ENCODE data around the gene DHRS2. TPM values are rescaled to one million over a fixed set of nuclear protein-coding genes. Genes with fewer than 3 reads are reported as not detected.
"Not testable (repeated sequence)": the region's sequence is repeated elsewhere in the genome, so short reads cannot be mapped to it uniquely, and the experiment has no call there.

DHRS2 gene
- total and polyA plus RNA-seq, 10 of the 15 experiments (the other 5 are each of a cell fraction or from before 2014, with no cell fraction given), result 0.09 to 1.8 (median 0.73) TPM; not detected in 1

GRCh38 chr14:23589606-23590005 is 46.6 kb upstream of the DHRS2 start:
- WGBS (ENCODE audit: insufficient coverage, insufficient replicate concordance, low lambda C conversion rate, missing lambda C conversion rate), result 75% methylated on average over 2 of the region's 2 CpGs
- no peaks in the 10 kb centered on the region for H3K79me2 ChIP-seq (ENCODE audit: control insufficient read depth, insufficient read depth, low read length)
- POLR2A ChIA-PET, result interaction anchor here (1.3 to 3.2 kb wide), 2 partner anchors 16 to 42 kb away, joined by 5 to 12 read pairs; no protein-coding TSS in a partner anchor
- DNase-seq (ENCODE audit: low read depth, low spot score), result no peak
- BruUV-seq (replicated peaks), result no TSS peak
- H3K27me3 ChIP-seq (replicated peaks in 1 of 2; ENCODE audit: control insufficient read depth in 2 of 2, insufficient read depth in 2 of 2, low read length in 1 of 2), result no peaks in the 10 kb centered on the region
- SMC1A ChIA-PET (ENCODE audit: uncharacterized antibody, unreplicated experiment), result interaction anchor here (0.9 to 3.7 kb wide), 22 partner anchors 10 to 366 kb away, joined by 3 to 44 read pairs (median 5); partner anchors contain the start of genes DHRS2 and JPH4
- RAD21 ChIA-PET (ENCODE audit: unreplicated experiment), result interaction anchor here (0.6 to 4.5 kb wide), 26 partner anchors 16 to 719 kb away, joined by 3 to 44 read pairs (median 5); no protein-coding TSS in a partner anchor
- no peak overlapping the region for H3K27ac ChIP-seq (ENCODE audit: control insufficient read depth, insufficient read depth)
- H3K9ac ChIP-seq (ENCODE audit: control insufficient read depth, insufficient read depth, low read length), result no peak overlapping the region
- FAIRE-seq, result no peak
- in situ Hi-C loops (cut with MboI) (loop anchor here (5.0 kb wide), 1 partner anchor 343 kb away; no protein-coding TSS in a partner anchor), intact Hi-C loops (cut with micrococcal nuclease; ENCODE audit: unreplicated experiment) (loop anchor here (1.0 to 10.0 kb wide), 7 partner anchors 43 to 435 kb away; partner anchors contain the start of gene DHRS4)
- H4K20me1 ChIP-seq (ENCODE audit: control insufficient read depth, insufficient read depth), result no peaks in the 10 kb centered on the region
- peak overlapping the region; percentile 35 for H3K4me2 ChIP-seq (ENCODE audit: control insufficient read depth, insufficient read depth)
- H3K9me3 ChIP-seq (replicated peaks; ENCODE audit: control insufficient read depth, insufficient read depth, low read length), result no peaks in the 10 kb centered on the region
- CTCF ChIA-PET, result interaction anchor here (0.6 to 4.3 kb wide), 40 partner anchors 8 to 519 kb away, joined by 3 to 91 read pairs (median 5); partner anchors contain the start of genes AP1G2, DHRS2, DHRS4 and THTPA
- peak overlapping the region; percentile 92 for H2AFZ ChIP-seq (ENCODE audit: control insufficient read depth, low read depth, low read length)
- peak; percentile 54 for ATAC-seq
- H3K4me3 ChIP-seq, result no peak overlapping the region
- TF ChIP-seq SPI1 (IDR thresholded peaks at IDR 0.05; ENCODE audit: borderline replicate concordance, insufficient read depth, low read depth, low read length), result peak; percentile 56; the same call in 1 of the 2 replicates
- no peak for TF ChIP-seq MEF2A (IDR thresholded peaks at IDR 0.05; ENCODE audit: insufficient read depth, low read depth, low read length)
- no peaks in the 10 kb centered on the region for H3K36me3 ChIP-seq (ENCODE audit: control insufficient read depth in 2 of 2, insufficient read depth in 2 of 2, low read length in 1 of 2)
- peaks cover 8% of the 10 kb centered on the region for H3K4me1 ChIP-seq (ENCODE audit: control insufficient read depth, insufficient read depth, low read length)

- H3K27ac ChIP-seq (ENCODE audit: control insufficient read depth, insufficient read depth), result no peak overlapping the region
- no peak for ATAC-seq
- WGBS (ENCODE audit: insufficient coverage, insufficient replicate concordance, low lambda C conversion rate, missing lambda C conversion rate), result 33% methylated on average over 4 of the region's 4 CpGs
- intact Hi-C loops (cut with micrococcal nuclease; ENCODE audit: unreplicated experiment), result no loop called here
- SMC1A ChIA-PET (ENCODE audit: uncharacterized antibody, unreplicated experiment), result interaction anchor here (0.6 to 3.7 kb wide), 9 partner anchors 16 to 1888 kb away, joined by 3 to 44 read pairs (median 8); no protein-coding TSS in a partner anchor
- H3K27me3 ChIP-seq (replicated peaks in 1 of 2; ENCODE audit: control insufficient read depth in 2 of 2, insufficient read depth in 2 of 2, low read length in 1 of 2), result no peaks in the 10 kb centered on the region
- TF ChIP-seq ZNF24 (IDR thresholded peaks at IDR 0.05), result no peak
- TF ChIP-seq SREBF2 (IDR thresholded peaks at IDR 0.05; ENCODE audit: low read length), result no peak
- no peak for TF ChIP-seq SP1 (IDR thresholded peaks at IDR 0.05; ENCODE audit: low read depth, low read length)
- TF ChIP-seq IKZF2 (IDR thresholded peaks at IDR 0.05), result no peak
- no peak for TF ChIP-seq ATF3 (IDR thresholded peaks at IDR 0.05; ENCODE audit: borderline replicate concordance, extremely low read depth, low read depth, low read length)
- H4K20me1 ChIP-seq (ENCODE audit: control insufficient read depth, insufficient read depth), result no peaks in the 10 kb centered on the region
- no peaks in the 10 kb centered on the region for H3K9me3 ChIP-seq (replicated peaks; ENCODE audit: control insufficient read depth, insufficient read depth, low read length)
- no peak overlapping the region for H3K9ac ChIP-seq (ENCODE audit: control insufficient read depth, insufficient read depth, low read length)
- FAIRE-seq, result no peak
- H3K36me3 ChIP-seq (ENCODE audit: control insufficient read depth in 2 of 2, insufficient read depth in 2 of 2, low read length in 1 of 2), result no peaks in the 10 kb centered on the region
- no peak for DNase-seq (ENCODE audit: low read depth, low spot score)
- H3K4me1 ChIP-seq (ENCODE audit: control insufficient read depth, insufficient read depth, low read length), result peaks cover 8% of the 10 kb centered on the region
- in situ Hi-C loops (cut with MboI), result no loop called here
- POLR2A ChIA-PET, result interaction anchor here (0.6 to 3.2 kb wide), 4 partner anchors 16 to 185 kb away, joined by 4 to 12 read pairs (median 5); no protein-coding TSS in a partner anchor
- CTCF ChIA-PET, result interaction anchor here (0.5 to 4.3 kb wide), 12 partner anchors 10 to 497 kb away, joined by 3 to 91 read pairs (median 8); partner anchors contain the start of gene AP1G2
- H2AFZ ChIP-seq (ENCODE audit: control insufficient read depth, low read depth, low read length), result no peak overlapping the region
- no peak overlapping the region for H3K4me2 ChIP-seq (ENCODE audit: control insufficient read depth, insufficient read depth)
- BruUV-seq (replicated peaks), result no TSS peak
- H3K4me3 ChIP-seq, result no peak overlapping the region
- RAD21 ChIA-PET (ENCODE audit: unreplicated experiment), result interaction anchor here (0.7 to 4.5 kb wide), 7 partner anchors 16 to 718 kb away, joined by 3 to 44 read pairs (median 7); no protein-coding TSS in a partner anchor
- no peaks in the 10 kb centered on the region for H3K79me2 ChIP-seq (ENCODE audit: control insufficient read depth, insufficient read depth, low read length)
Measured at GRCh38 chr14:23590198-23590597, 46.0 kb upstream of the DHRS2 start.

GRCh38 chr14:23594191-23594590 is 42.0 kb upstream of the DHRS2 start:
- H3K4me3 ChIP-seq; FAIRE-seq; H3K79me2 ChIP-seq (ENCODE audit: control insufficient read depth, insufficient read depth, low read length); H3K27me3 ChIP-seq (replicated peaks in 1 of 2; ENCODE audit: control insufficient read depth in 2 of 2, insufficient read depth in 2 of 2, low read length in 1 of 2); H3K36me3 ChIP-seq (ENCODE audit: control insufficient read depth in 2 of 2, insufficient read depth in 2 of 2, low read length in 1 of 2); DNase-seq (ENCODE audit: low read depth, low spot score); H3K9ac ChIP-seq (ENCODE audit: control insufficient read depth, insufficient read depth, low read length); in situ Hi-C loops (cut with MboI); intact Hi-C loops (cut with micrococcal nuclease; ENCODE audit: unreplicated experiment); H3K27ac ChIP-seq (ENCODE audit: control insufficient read depth, insufficient read depth); BruUV-seq (replicated peaks); H3K9me3 ChIP-seq (replicated peaks; ENCODE audit: control insufficient read depth, insufficient read depth, low read length); H4K20me1 ChIP-seq (ENCODE audit: control insufficient read depth, insufficient read depth); H2AFZ ChIP-seq (ENCODE audit: control insufficient read depth, low read depth, low read length); ATAC-seq; H3K4me2 ChIP-seq (ENCODE audit: control insufficient read depth, insufficient read depth); RAD21 ChIA-PET (ENCODE audit: unreplicated experiment); H3K4me1 ChIP-seq (ENCODE audit: control insufficient read depth, insufficient read depth, low read length): not testable (repeated sequence)
- CTCF ChIA-PET, result interaction anchor here (1.6 kb wide), 1 partner anchor 38 kb away, joined by 5 read pairs; no protein-coding TSS in a partner anchor
- POLR2A ChIA-PET, result interaction anchor here (0.7 kb wide), 1 partner anchor 727 kb away, joined by 3 read pairs; no protein-coding TSS in a partner anchor
- SMC1A ChIA-PET (ENCODE audit: uncharacterized antibody, unreplicated experiment), result interaction anchor here (1.7 kb wide), 1 partner anchor 12 kb away, joined by 7 read pairs; no protein-coding TSS in a partner anchor
- WGBS (ENCODE audit: insufficient coverage, insufficient replicate concordance, low lambda C conversion rate, missing lambda C conversion rate), result 56% methylated on average over 3 of the region's 3 CpGs

Data from GM12878 (cell line).